ENCODE measurements around the gene VPS54.

The VPS54 gene

GRCh38 chr2:64019083-64019974, at the start of gene VPS54:
Gene VPS54 (minus strand): TSS chr2:64019428. CDS start chr2:63983999, 35,429 bp downstream.
- peak; percentile 20 to 38 for DNase-seq (ENCODE audit: low read depth in 2 of 2)

GRCh38 chr2:64067326-64067725, 48.1 kb upstream of the VPS54 start:
- no peak for DNase-seq (ENCODE audit: low read depth in 2 of 2)

- no peak for DNase-seq (ENCODE audit: low read depth in 2 of 2)
Measured at GRCh38 chr2:64065516-64065915, 46.3 kb upstream of the VPS54 start.

GRCh38 chr2:64063924-64064331, 44.7 kb upstream of the VPS54 start:
- DNase-seq (ENCODE audit: low read depth in 2 of 2), result no peak

GRCh38 chr2:64063454-64063853, 44.2 kb upstream of the VPS54 start:
- no peak for DNase-seq (ENCODE audit: low read depth in 2 of 2)

GRCh38 chr2:64062840-64063239, 43.6 kb upstream of the VPS54 start:
- no peak for DNase-seq (ENCODE audit: low read depth in 2 of 2)

GRCh38 chr2:64059270-64059669, 40.0 kb upstream of the VPS54 start:
- DNase-seq (ENCODE audit: low read depth in 2 of 2), result no peak

GRCh38 chr2:64056021-64056420, 36.8 kb upstream of the VPS54 start:
- DNase-seq (ENCODE audit: low read depth in 2 of 2), result no peak

- no peak for DNase-seq (ENCODE audit: low read depth in 2 of 2)
Measured at GRCh38 chr2:64054161-64054915, 35.1 kb upstream of the VPS54 start.

- no peak for DNase-seq (ENCODE audit: low read depth in 2 of 2)
Measured at GRCh38 chr2:64052463-64053241, 33.4 kb upstream of the VPS54 start.

GRCh38 chr2:64049633-64050220, 30.5 kb upstream of the VPS54 start:
- peak; percentile 21 to 64 for DNase-seq (ENCODE audit: low read depth in 2 of 2)

- no peak for DNase-seq (ENCODE audit: low read depth in 2 of 2)
Measured at GRCh38 chr2:64045938-64046337, 26.7 kb upstream of the VPS54 start.

GRCh38 chr2:64040161-64040560, 20.9 kb upstream of the VPS54 start:
- no peak for DNase-seq (ENCODE audit: low read depth in 2 of 2)

- DNase-seq (ENCODE audit: low read depth in 2 of 2), result no peak
Measured at GRCh38 chr2:64036034-64036705, 16.9 kb upstream of the VPS54 start.

GRCh38 chr2:64035072-64035942, 16.1 kb upstream of the VPS54 start:
- DNase-seq (ENCODE audit: low read depth in 2 of 2), result no peak

- no peak for DNase-seq (ENCODE audit: low read depth in 2 of 2)
Measured at GRCh38 chr2:64029116-64029665, 10.0 kb upstream of the VPS54 start.

- DNase-seq (ENCODE audit: low read depth in 2 of 2), result no peak
Measured at GRCh38 chr2:64025741-64026140, 6.5 kb upstream of the VPS54 start.

- no peak for DNase-seq (ENCODE audit: low read depth in 2 of 2)
Measured at GRCh38 chr2:64024259-64024949, 5.2 kb upstream of the VPS54 start.
